Liver (tissue), 9 donors: ENCODE measurements around the gene AXDND1. TPM values are rescaled to one million over a fixed set of nuclear protein-coding genes. Genes with fewer than 3 reads are reported as not detected.

Experiments
- DNase-seq: peaks from one replicate; pipeline ENCODE4 v3.0.0-alpha.2; 2017; ENCODE audit warnings: low spot score
- H3K27ac ChIP-seq, 2 donors: one replicate each; pipeline ENCODE4 v1.7.0; 2013; ENCODE audit warnings: inconsistent platforms in 2 of 2, low read length in 2 of 2, control low read depth in 1 of 2, low read depth in 1 of 2, mild to moderate bottlenecking in 1 of 2
- H3K27me3 ChIP-seq, 4 donors: one replicate each; pipeline versions ENCODE4 v1.6.1 to v1.7.0; 2013; ENCODE audit warnings: low read length in 3 of 4, inconsistent platforms in 1 of 4, mild to moderate bottlenecking in 1 of 4, moderate library complexity in 1 of 4; ENCODE audit not compliant: control insufficient read depth in 4 of 4, insufficient read depth in 4 of 4
- H3K36me3 ChIP-seq, 4 donors: one replicate each; pipeline versions ENCODE4 v1.6.1 to v1.7.0; 2013; ENCODE audit warnings: low read length in 3 of 4, mild to moderate bottlenecking in 3 of 4, low read depth in 1 of 4, moderate library complexity in 1 of 4; ENCODE audit not compliant: control insufficient read depth in 4 of 4, insufficient read depth in 3 of 4
- H3K4me1 ChIP-seq, 4 donors: one replicate each; pipeline versions ENCODE4 v1.6.1 to v1.7.0; 2013; ENCODE audit warnings: low read length in 3 of 4, mild to moderate bottlenecking in 3 of 4, moderate library complexity in 1 of 4; ENCODE audit not compliant: control insufficient read depth in 4 of 4, insufficient read depth in 4 of 4
- H3K4me3 ChIP-seq, 3 donors: one replicate each; pipeline versions ENCODE4 v1.6.1 to v1.7.0; 2013; ENCODE audit warnings: low read length in 3 of 3, control low read depth in 1 of 3, low read depth in 1 of 3, mild to moderate bottlenecking in 1 of 3
- H3K9ac ChIP-seq, 2 donors: one replicate each; pipeline ENCODE4 v1.7.0; 2013; ENCODE audit warnings: low read length in 2 of 2, mild to moderate bottlenecking in 2 of 2, moderate library complexity in 2 of 2, control low read depth in 1 of 2, low read depth in 1 of 2
- H3K9me3 ChIP-seq, 4 donors: one replicate each; pipeline versions ENCODE4 v1.6.1 to v1.7.0; 2013; ENCODE audit warnings: low read length in 3 of 4; ENCODE audit not compliant: control insufficient read depth in 4 of 4
- EGR1 ChIP-seq, 2 donors: IDR thresholded peaks; 2 replicates each; pipeline ENCODE4 v1.6.1; 2016 to 2018; ENCODE audit warnings: antibody characterized with exemption in 2 of 2, low read depth in 2 of 2
- FOXA1 ChIP-seq: IDR thresholded peaks from 2 replicates; pipeline ENCODE4 v1.6.1; 2016; ENCODE audit warnings: antibody characterized with exemption
- FOXA2 ChIP-seq: IDR thresholded peaks from 2 replicates; pipeline ENCODE4 v1.6.1; 2016; ENCODE audit warnings: antibody characterized with exemption
- GABPA ChIP-seq, 2 donors: IDR thresholded peaks in 1 of 2; conservative IDR thresholded peaks in 1 of 2; 2 replicates each; pipeline ENCODE4 v1.6.1; 2016; ENCODE audit warnings: antibody characterized with exemption in 2 of 2, mild to moderate bottlenecking in 1 of 2, moderate library complexity in 1 of 2
- HNF4G ChIP-seq: IDR thresholded peaks from 2 replicates; pipeline ENCODE4 v1.6.1; 2016; ENCODE audit warnings: antibody characterized with exemption
- MAX ChIP-seq: IDR thresholded peaks from 2 replicates; pipeline ENCODE4 v1.6.1; 2016; ENCODE audit warnings: antibody characterized with exemption
- NR2F2 ChIP-seq: IDR thresholded peaks from 2 replicates; pipeline ENCODE4 v1.6.1; 2016; ENCODE audit warnings: antibody characterized with exemption
- RXRA ChIP-seq, 2 donors: IDR thresholded peaks; 2 replicates each; pipeline ENCODE4 v1.6.1; 2017 to 2018; ENCODE audit warnings: antibody characterized with exemption in 2 of 2, mild to moderate bottlenecking in 1 of 2
- SP1 ChIP-seq: IDR thresholded peaks from 2 replicates; pipeline ENCODE4 v1.6.1; 2018; ENCODE audit warnings: antibody characterized with exemption, mild to moderate bottlenecking
- TAF1 ChIP-seq: conservative IDR thresholded peaks from 2 replicates; pipeline ENCODE4 v1.6.1; 2016; ENCODE audit warnings: antibody characterized with exemption, mild to moderate bottlenecking
- WGBS: extraction: QIAGEN DNeasy Blood & Tissue Kit; methylation state at CpG from one replicate; pipeline ENCODE4 v1.1.7; 2013; 5-methylcytosine and 5-hydroxymethylcytosine counted together
- polyA plus RNA-seq, 2 donors: library from polyadenylated mRNA; stranded (reverse) in 1 of 2; unstranded in 1 of 2; fragments of 200-250 nt in 1 of 2; fragments of >200 nt in 1 of 2; fragmentation: Nextera tagmentation in 1 of 2; extraction: Ambion mirVana in 1 of 2; gene quantifications; one replicate each; pipeline versions ENCODE4 v1.2.1 to v1.2.3, GENCODE V29; 2013 to 2015
- total RNA-seq, 2 donors: library from RNA; depleted of rRNA; stranded (reverse); fragments of >200 nt; gene quantifications; one replicate each; pipeline ENCODE4 v1.2.3, GENCODE V29; 2014
- TF ChIP-seq, protein P1 (sequence below): IDR thresholded peaks from 2 replicates; pipeline ENCODE4 v1.6.1; 2016; ENCODE audit warnings: antibody characterized with exemption, mild to moderate bottlenecking
- donor health status: healthy.
- donor health status: healthy.
- donor health status: healthy.
- donor health status: healthy.
- donor health status: healthy.

Gene AXDND1
- total and polyA plus RNA-seq, 4 donors, result 0.25 TPM; not detected in 3

DNA sequence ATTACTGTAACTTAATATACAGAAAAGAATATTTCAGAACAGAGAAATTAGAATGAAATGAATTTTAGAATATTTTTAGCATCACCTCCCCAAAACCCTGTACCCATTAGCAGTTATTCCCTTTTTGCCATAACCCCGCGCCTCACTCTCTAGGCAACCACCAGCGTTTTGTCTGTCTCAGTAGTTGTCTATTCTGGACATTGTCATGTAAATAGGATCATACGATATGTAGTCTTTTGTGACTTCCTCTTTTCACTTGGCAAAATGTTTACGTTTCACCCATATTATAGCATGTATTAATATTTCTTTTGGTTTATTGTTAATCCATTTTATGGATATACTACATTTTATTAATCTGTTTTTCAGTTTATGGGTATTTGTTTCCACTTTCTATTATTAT lies 47.3 kb upstream of the AXDND1 start:
- Histone ChIP-seq H3K4me3 (no peak overlapping the region), H3K4me1 (peaks cover 0 to 1% (median 0%) of the 10 kb centered on the region in 4 donors), H3K36me3 (peaks cover 0 to 5% (median 2%) of the 10 kb centered on the region in 4 donors), H3K27me3 (no peaks in the 10 kb centered on the region), H3K9me3 (no peaks in the 10 kb centered on the region), H3K27ac (no peak overlapping the region), H3K9ac (no peak overlapping the region)
- WGBS, result 88% methylated on average over 5 of the region's 5 CpGs
- TF ChIP-seq FOXA1, result no peak
- TF ChIP-seq HNF4G, result no peak
- TF ChIP-seq GABPA (IDR thresholded peaks at IDR 0.05 in 1 of 2, conservative IDR thresholded peaks at IDR 0.05 in 1 of 2), result no peak
- no peak for TF ChIP-seq FOXA2
- TF ChIP-seq EGR1 (IDR thresholded peaks at IDR 0.05; ENCODE audit: low read depth in 2 of 2), result no peak
- TF ChIP-seq SP1, result no peak
- DNase-seq, result no peak

- no peak overlapping the region for H3K4me3 ChIP-seq
- no peak overlapping the region for H3K27ac ChIP-seq
- no peaks in the 10 kb centered on the region for H3K9me3 ChIP-seq
- DNase-seq, result no peak
- TF ChIP-seq MAX, result no peak
- TF ChIP-seq, protein P1, sequence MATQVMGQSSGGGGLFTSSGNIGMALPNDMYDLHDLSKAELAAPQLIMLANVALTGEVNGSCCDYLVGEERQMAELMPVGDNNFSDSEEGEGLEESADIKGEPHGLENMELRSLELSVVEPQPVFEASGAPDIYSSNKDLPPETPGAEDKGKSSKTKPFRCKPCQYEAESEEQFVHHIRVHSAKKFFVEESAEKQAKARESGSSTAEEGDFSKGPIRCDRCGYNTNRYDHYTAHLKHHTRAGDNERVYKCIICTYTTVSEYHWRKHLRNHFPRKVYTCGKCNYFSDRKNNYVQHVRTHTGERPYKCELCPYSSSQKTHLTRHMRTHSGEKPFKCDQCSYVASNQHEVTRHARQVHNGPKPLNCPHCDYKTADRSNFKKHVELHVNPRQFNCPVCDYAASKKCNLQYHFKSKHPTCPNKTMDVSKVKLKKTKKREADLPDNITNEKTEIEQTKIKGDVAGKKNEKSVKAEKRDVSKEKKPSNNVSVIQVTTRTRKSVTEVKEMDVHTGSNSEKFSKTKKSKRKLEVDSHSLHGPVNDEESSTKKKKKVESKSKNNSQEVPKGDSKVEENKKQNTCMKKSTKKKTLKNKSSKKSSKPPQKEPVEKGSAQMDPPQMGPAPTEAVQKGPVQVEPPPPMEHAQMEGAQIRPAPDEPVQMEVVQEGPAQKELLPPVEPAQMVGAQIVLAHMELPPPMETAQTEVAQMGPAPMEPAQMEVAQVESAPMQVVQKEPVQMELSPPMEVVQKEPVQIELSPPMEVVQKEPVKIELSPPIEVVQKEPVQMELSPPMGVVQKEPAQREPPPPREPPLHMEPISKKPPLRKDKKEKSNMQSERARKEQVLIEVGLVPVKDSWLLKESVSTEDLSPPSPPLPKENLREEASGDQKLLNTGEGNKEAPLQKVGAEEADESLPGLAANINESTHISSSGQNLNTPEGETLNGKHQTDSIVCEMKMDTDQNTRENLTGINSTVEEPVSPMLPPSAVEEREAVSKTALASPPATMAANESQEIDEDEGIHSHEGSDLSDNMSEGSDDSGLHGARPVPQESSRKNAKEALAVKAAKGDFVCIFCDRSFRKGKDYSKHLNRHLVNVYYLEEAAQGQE, result no peak
- no peak for TF ChIP-seq RXRA (IDR thresholded peaks at IDR 0.05)
- no peaks in the 10 kb centered on the region for H3K27me3 ChIP-seq
- peaks cover 0 to 12% (median 4%) of the 10 kb centered on the region in 4 donors for H3K36me3 ChIP-seq
- 97% methylated on average over 5 of the region's 5 CpGs for WGBS
- no peak overlapping the region for H3K9ac ChIP-seq
- H3K4me1 ChIP-seq, result no peaks in the 10 kb centered on the region
These were observed 44.1 kb upstream of the AXDND1 start for GRCh38 chr1:179321533-179322216.

- H3K4me3 ChIP-seq, result no peak overlapping the region
- H3K36me3 ChIP-seq, result peaks cover 0 to 15% (median 2%) of the 10 kb centered on the region in 4 donors
- no peaks in the 10 kb centered on the region for H3K4me1 ChIP-seq
- 73% methylated on average over 3 of the region's 3 CpGs for WGBS
- no peaks in the 10 kb centered on the region for H3K9me3 ChIP-seq
- TF ChIP-seq FOXA1 (no peak), TAF1 (no peak), MAX (no peak), RXRA (IDR thresholded peaks at IDR 0.05) (no peak), NR2F2 (no peak)
- no peak overlapping the region for H3K9ac ChIP-seq
- no peak overlapping the region for H3K27ac ChIP-seq
- H3K27me3 ChIP-seq, result no peaks in the 10 kb centered on the region
- no peak for DNase-seq
These were observed 43.2 kb upstream of the AXDND1 start for GRCh38 chr1:179322557-179322956.
